C4-2B (cell line): ENCODE results near the gene STRN.

Experiments used
- H3K27ac ChIP-seq: fragments of 450-650 bp; 2 replicates; pipeline ENCODE4 v1.5.1; 2017
- ZFX ChIP-seq: fragments of 450-650 bp; IDR thresholded peaks from 2 replicates; pipeline ENCODE4 v1.6.1; 2017
- TF ChIP-seq, protein P1 (sequence below): fragments of 450-650 bp; conservative IDR thresholded peaks from 2 replicates; pipeline ENCODE4 v1.5.1; 2017; ENCODE audit warnings: mild to moderate bottlenecking

The STRN gene

DNA sequence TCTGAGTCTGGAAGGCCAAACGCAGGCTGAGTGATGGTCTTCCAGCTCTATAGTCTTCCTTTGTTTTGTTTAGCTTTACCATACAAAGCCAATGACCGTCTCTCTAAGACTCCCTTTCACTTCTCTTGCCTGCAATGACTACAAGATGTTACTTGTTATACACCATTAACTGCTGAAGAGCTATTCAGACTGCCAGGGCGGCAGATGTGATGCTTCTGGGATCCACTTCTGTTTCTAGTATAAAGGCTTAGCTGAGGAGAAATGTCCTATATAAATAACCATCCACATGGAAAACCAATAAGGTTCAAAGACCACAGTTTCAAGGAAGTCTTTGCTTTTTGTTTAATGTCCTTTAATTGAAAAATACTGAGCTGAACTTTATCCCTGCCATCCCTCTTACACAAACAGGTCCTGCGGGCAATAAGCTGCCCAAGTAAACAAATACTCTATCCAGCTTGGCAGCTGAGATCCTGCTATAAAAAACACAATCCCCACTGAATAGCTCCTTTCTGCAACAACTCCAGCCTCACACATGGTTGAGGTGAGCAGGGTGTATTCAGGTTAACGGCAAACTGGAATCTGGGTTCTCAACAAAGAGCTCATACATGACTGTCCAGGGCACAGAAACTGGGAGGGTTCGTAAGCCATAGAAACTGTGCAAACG lies 145.3 kb downstream of the STRN start:
- TF ChIP-seq, protein P1, sequence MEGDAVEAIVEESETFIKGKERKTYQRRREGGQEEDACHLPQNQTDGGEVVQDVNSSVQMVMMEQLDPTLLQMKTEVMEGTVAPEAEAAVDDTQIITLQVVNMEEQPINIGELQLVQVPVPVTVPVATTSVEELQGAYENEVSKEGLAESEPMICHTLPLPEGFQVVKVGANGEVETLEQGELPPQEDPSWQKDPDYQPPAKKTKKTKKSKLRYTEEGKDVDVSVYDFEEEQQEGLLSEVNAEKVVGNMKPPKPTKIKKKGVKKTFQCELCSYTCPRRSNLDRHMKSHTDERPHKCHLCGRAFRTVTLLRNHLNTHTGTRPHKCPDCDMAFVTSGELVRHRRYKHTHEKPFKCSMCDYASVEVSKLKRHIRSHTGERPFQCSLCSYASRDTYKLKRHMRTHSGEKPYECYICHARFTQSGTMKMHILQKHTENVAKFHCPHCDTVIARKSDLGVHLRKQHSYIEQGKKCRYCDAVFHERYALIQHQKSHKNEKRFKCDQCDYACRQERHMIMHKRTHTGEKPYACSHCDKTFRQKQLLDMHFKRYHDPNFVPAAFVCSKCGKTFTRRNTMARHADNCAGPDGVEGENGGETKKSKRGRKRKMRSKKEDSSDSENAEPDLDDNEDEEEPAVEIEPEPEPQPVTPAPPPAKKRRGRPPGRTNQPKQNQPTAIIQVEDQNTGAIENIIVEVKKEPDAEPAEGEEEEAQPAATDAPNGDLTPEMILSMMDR = no peak
- no peak for TF ChIP-seq ZFX
- peak overlapping the region; percentile 89 for H3K27ac ChIP-seq

DNA sequence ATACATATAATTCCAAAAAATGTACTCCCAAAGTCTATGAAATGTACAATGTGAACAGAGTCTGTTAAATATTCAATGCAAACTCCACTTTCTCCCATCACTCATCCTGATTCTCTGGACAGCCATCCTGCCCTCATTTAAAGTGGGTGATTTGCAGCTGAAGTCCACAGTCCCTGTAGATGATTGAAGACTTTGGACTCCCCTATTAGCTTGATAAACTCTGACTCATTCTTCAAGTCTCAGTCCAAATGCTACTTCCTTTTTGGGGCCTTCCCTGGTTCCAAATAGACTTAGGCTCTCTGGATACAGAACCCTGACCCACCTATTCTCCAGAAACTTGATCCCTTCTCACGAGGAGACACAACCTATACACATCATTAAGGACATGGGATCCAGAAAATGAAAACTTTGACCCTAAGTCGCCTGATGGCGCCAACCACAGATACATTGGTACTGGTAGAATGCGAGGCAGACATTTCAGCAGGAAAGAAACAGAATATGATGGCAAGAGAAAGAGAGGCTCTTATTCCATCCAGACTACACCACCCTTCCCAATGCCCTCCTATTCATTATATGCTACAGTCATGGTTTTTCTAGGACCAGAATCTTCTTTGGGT lies 147.1 kb downstream of the STRN start:
- TF ChIP-seq ZFX = no peak
- TF ChIP-seq, protein P1 = no peak
- no peak overlapping the region; the same call in 1 of the 2 replicates for H3K27ac ChIP-seq

DNA sequence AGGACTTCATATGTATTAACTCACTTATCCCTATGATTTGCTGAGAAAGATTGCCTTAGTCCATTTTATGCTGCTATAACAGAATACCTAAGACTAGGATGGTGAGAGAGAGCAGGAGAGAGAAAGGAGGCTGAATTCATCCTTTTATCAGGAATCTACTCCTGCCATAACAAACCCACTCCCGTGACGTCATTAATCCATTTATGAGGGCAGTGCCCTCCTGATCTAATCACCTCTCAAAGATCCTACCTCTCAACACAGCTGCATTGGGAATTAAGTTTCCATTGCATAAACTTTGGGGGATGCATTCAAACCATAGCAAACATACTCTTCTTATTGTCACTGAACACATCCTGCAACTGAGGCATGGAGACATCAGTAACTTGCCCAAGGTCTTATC lies 147.8 kb downstream of the STRN start:
- H3K27ac ChIP-seq = no peak overlapping the region
- TF ChIP-seq ZFX = no peak
- TF ChIP-seq, protein P1 = no peak

DNA sequence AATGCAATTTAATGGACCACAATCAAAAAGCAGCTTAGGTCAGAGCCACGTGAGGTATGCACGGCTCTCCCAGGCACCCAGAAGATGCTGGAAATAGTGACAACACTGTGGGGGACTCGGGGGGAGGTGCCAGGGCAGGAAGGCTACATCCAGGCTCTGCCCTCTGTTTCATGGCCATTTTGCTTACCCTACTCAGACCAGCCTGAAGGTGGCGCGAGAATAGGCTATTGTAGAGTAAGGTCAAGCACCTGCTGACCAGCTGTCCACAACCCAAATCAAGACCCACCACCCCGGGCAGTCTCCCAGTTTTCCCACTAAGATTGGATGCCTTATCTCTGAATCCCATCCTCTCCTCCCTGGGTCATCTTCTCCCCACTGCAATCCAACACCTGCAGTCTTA lies 154.1 kb downstream of the STRN start:
- no peak for TF ChIP-seq ZFX
- TF ChIP-seq, protein P1 = peak; percentile 32
- no peak overlapping the region for H3K27ac ChIP-seq

DNA sequence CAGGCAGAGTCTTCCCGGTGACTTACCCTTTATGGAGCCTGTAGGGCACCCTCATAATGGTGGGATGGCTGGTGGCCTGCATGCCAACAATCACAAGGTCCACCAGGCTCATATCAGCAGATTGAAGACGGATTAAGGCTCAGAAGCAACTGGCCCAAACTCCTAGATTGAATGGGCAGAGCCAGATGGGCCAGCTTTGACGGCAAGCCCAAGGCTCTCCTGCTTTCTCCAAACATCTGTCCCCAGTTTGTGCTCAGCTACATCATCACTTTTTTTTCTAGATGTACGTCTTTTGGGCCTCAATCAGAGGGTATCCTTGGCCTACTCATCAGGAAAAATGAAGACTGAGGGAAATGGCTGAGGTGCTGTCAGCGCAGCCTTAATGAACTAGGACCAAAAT lies 155.3 kb downstream of the STRN start:
- TF ChIP-seq, protein P1 = no peak
- no peak for TF ChIP-seq ZFX
- H3K27ac ChIP-seq = no peak overlapping the region

DNA sequence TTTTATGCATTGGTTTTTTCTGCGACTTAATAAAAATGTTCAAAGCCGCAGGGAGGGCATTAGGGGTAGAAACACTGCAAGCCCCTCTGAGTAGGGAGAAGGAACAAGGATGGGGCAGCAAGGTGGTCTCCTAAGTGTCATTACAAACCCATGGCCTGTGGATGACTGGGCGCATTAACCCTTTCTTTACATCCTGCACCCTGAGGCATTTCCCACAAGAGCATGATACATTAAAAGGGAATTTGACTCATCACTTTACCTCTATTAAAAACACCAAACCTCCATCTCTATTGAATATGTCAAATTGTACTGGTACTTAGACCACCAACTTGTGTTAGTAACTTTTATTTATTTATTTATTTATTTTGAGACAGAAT lies 157.3 kb downstream of the STRN start:
- TF ChIP-seq, protein P1 = no peak
- no peak for TF ChIP-seq ZFX
- H3K27ac ChIP-seq = no peak overlapping the region

DNA sequence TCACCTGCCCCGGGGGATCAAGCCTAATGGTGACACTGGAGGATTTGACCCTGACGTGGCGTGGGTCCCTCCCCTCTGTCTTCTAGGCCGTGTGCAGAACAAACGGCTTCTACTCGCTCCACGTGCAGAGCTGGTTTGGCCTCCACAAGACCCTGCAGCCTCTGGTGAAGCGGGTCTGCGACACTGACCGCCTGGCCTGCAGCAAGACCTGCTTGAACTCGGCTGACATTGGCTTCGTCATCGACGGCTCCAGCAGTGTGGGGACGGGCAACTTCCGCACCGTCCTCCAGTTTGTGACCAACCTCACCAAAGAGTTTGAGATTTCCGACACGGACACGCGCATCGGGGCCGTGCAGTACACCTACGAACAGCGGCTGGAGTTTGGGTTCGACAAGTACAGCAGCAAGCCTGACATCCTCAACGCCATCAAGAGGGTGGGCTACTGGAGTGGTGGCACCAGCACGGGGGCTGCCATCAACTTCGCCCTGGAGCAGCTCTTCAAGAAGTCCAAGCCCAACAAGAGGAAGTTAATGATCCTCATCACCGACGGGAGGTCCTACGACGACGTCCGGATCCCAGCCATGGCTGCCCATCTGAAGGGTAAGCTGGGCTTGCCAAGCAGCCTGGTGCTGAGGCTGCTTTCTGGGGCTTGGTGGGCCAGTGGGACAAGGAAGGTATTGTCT lies 157.8 kb downstream of the STRN start:
- no peak for TF ChIP-seq ZFX
- TF ChIP-seq, protein P1 = no peak
- H3K27ac ChIP-seq = no peak overlapping the region
